SK-N-SH (cell line): ENCODE measurements around the gene MOK. TPM values are rescaled to one million over a fixed set of nuclear protein-coding genes. Genes with fewer than 3 reads are reported as not detected.

Source experiments
- CTCF ChIA-PET: fragments of 300-600, 350-600 bp; formaldehyde crosslinking; extraction: SDS; loops from one replicate; lab custom pipeline; 2021; lab: Yijun Ruan, JAX
- POLR2A ChIA-PET: fragments of 350-600 bp; sonication (Branson Sonifier 250); formaldehyde crosslinking; extraction: SDS; loops from one replicate; lab custom pipeline; 2020; ENCODE audit warnings: antibody characterized with exemption, inconsistent platforms; lab: Yijun Ruan, JAX
- DNase-seq: peaks from one replicate; pipeline ENCODE4 v3.0.0; 2012
- H2AFZ ChIP-seq: fragments of 200-600 bp; sonication (generic); 2 replicates; pipeline ENCODE4 v1.8.1; 2016; ENCODE audit warnings: antibody characterized with exemption, mild to moderate bottlenecking, low read depth
- H3F3A ChIP-seq: fragments of 200-600 bp; sonication (generic); replicated peaks from 2 replicates; pipeline ENCODE3; 2016; ENCODE audit warnings: antibody characterized with exemption, mild to moderate bottlenecking; ENCODE audit not compliant: insufficient read depth
- H3K27ac ChIP-seq, 2 experiments: fragments of 200-500 bp in 1 of 2; fragments of 200-600 bp in 1 of 2; sonication (Bioruptor generic) in 1 of 2; sonication (generic), shearing (Covaris generic) in 1 of 2; 2 replicates each; pipeline versions ENCODE4 v1.5.1 to v1.6.1; 2014 to 2016; ENCODE audit warnings: low read depth in 2 of 2, inconsistent platforms in 1 of 2, low read length in 1 of 2, mild to moderate bottlenecking in 1 of 2, mixed read lengths in 1 of 2
- H3K27me3 ChIP-seq: fragments of 200-600 bp; sonication (generic), shearing (Covaris generic); 2 replicates; pipeline ENCODE4 v1.6.1; 2016; ENCODE audit warnings: mixed run types; ENCODE audit not compliant: insufficient read depth
- H3K36me3 ChIP-seq, 2 experiments: fragments of 200-500 bp in 1 of 2; fragments of 200-600 bp in 1 of 2; sonication (Bioruptor generic) in 1 of 2; sonication (generic) in 1 of 2; replicated peaks in 1 of 2; 2 replicates each; pipeline versions ENCODE3 to v1.5.1; 2014 to 2016; ENCODE audit warnings: low read length in 1 of 2, mild to moderate bottlenecking in 1 of 2; ENCODE audit not compliant: insufficient read depth in 2 of 2, control insufficient read depth in 1 of 2
- H3K4me1 ChIP-seq, 2 experiments: fragments of 200-500 bp in 1 of 2; fragments of 200-600 bp in 1 of 2; sonication (Bioruptor generic) in 1 of 2; sonication (generic), shearing (Covaris generic) in 1 of 2; 2 replicates each; pipeline versions ENCODE4 v1.5.1 to v1.6.1; 2014 to 2016; ENCODE audit warnings: low read depth in 1 of 2, low read length in 1 of 2, mixed run types in 1 of 2; ENCODE audit not compliant: insufficient read depth in 2 of 2, control insufficient read depth in 1 of 2
- H3K4me2 ChIP-seq: fragments of 200-600 bp; sonication (generic), shearing (Covaris generic); 2 replicates; pipeline ENCODE4 v1.6.1; 2017; ENCODE audit warnings: mixed run types
- H3K4me3 ChIP-seq, 2 experiments: fragments of 200-500 bp in 1 of 2; fragments of 200-600 bp in 1 of 2; sonication (Bioruptor generic) in 1 of 2; sonication (generic), shearing (Covaris generic) in 1 of 2; 2 replicates each; pipeline versions ENCODE4 v1.5.1 to v1.8.1; 2014 to 2016; ENCODE audit warnings: low read depth in 2 of 2, inconsistent platforms in 1 of 2, low read length in 1 of 2, mild to moderate bottlenecking in 1 of 2, mixed read lengths in 1 of 2, moderate library complexity in 1 of 2
- H3K79me2 ChIP-seq: fragments of 200-600 bp; sonication (generic); 2 replicates; pipeline ENCODE4 v1.8.1; 2017; ENCODE audit warnings: mild to moderate bottlenecking; ENCODE audit not compliant: insufficient read depth
- H3K9ac ChIP-seq: fragments of 200-600 bp; sonication (generic); 2 replicates; pipeline ENCODE4 v1.6.1; 2017; ENCODE audit warnings: mixed run types
- H3K9me2 ChIP-seq: fragments of 200-600 bp; sonication (generic); 2 replicates; pipeline ENCODE4 v1.6.1; 2017; ENCODE audit warnings: mixed run types
- H3K9me3 ChIP-seq: fragments of 200-600 bp; sonication (generic); 2 replicates; pipeline ENCODE4 v1.6.1; 2017; ENCODE audit warnings: mixed run types, mild to moderate bottlenecking, moderate library complexity
- H4K20me1 ChIP-seq: fragments of 200-600 bp; sonication (generic); 2 replicates; pipeline ENCODE4 v1.6.1; 2017; ENCODE audit warnings: mild to moderate bottlenecking, mixed run types; ENCODE audit not compliant: insufficient read depth
- CHD2 ChIP-seq: fragments of 150-350 bp; IDR thresholded peaks from 2 replicates; pipeline ENCODE4 v1.6.1; 2018; ENCODE audit warnings: low read length; ENCODE audit not compliant: partially characterized antibody
- GATA2 ChIP-seq: sonication (generic); formaldehyde crosslinking; IDR thresholded peaks from 2 replicates; pipeline ENCODE4 v1.5.0; 2020; ENCODE audit warnings: mild to moderate bottlenecking, missing genetic modification reagents
- IRF3 ChIP-seq: fragments of 150-350 bp; IDR thresholded peaks from 2 replicates; pipeline ENCODE4 v1.6.1; 2016; ENCODE audit warnings: mild to moderate bottlenecking, low read depth, low read length
- MAX ChIP-seq: IDR thresholded peaks from 2 replicates; pipeline ENCODE4 v1.4.0; 2012; ENCODE audit warnings: low read depth
- MXI1 ChIP-seq: IDR thresholded peaks from 2 replicates; pipeline ENCODE4 v1.6.1; 2012; ENCODE audit warnings: mild to moderate bottlenecking, low read depth, low read length, improper control_type of control experiment
- RAD21 ChIP-seq: IDR thresholded peaks from 2 replicates; pipeline ENCODE4 v1.6.1; 2012; ENCODE audit warnings: mild to moderate bottlenecking, low read length
- RCOR1 ChIP-seq: fragments of 150-350 bp; IDR thresholded peaks from 2 replicates; pipeline ENCODE4 v1.6.1; 2017; ENCODE audit warnings: antibody characterized with exemption, low read length
- USF2 ChIP-seq: fragments of 150-350 bp; IDR thresholded peaks from 2 replicates; pipeline ENCODE4 v1.6.1; 2017; ENCODE audit warnings: antibody characterized with exemption, low read length, low read depth, borderline replicate concordance
- YY1 ChIP-seq: IDR thresholded peaks from 2 replicates; pipeline ENCODE4 v1.4.0; 2012; ENCODE audit warnings: low read depth, mild to moderate bottlenecking
- ZBTB33 ChIP-seq: IDR thresholded peaks from 2 replicates; pipeline ENCODE4 v1.4.0; 2012; ENCODE audit warnings: low read depth, borderline replicate concordance
- WGBS: methylation state at CpG from one replicate; pipeline ENCODE4 v1.1.6; 2017; ENCODE audit warnings: low lambda C conversion rate; 5-methylcytosine and 5-hydroxymethylcytosine counted together
- polyA plus RNA-seq, 3 experiments: library from polyadenylated mRNA; depleted of rRNA; stranded (reverse); fragments of >200 nt; gene quantifications; 2 replicates each; pipeline ENCODE4 v1.2.3, GENCODE V29; 2012

MOK gene
- polyA plus RNA-seq, 1 of the 3 experiments (the other 2 are of a cell fraction) = 13.3 TPM

- CTCF ChIA-PET = no interaction called here
- Histone ChIP-seq H2AFZ (no peak overlapping the region), H3K4me1 (peaks cover 0 to 33% of the 10 kb centered on the region in 2 experiments; a peak in 2 of 4 replicates), H3K9me2 (no peaks in the 10 kb centered on the region), H3K4me3 (no peak overlapping the region), H3K27ac (no peak overlapping the region), H4K20me1 (0 out of 2 replicates have a peak, but pooled peaks cover 9% of the 10 kb centered on the region), H3K36me3 (peaks cover 21 to 27% of the 10 kb centered on the region in 2 experiments), H3K9me3 (no peaks in the 10 kb centered on the region), H3K9ac (no peak overlapping the region), H3K4me2 (no peak overlapping the region), H3K27me3 (no peaks in the 10 kb centered on the region)
- POLR2A ChIA-PET = no interaction called here
- 95% methylated on average over 5 of the region's 6 CpGs for WGBS
- no peak for TF ChIP-seq MAX
- peak; percentile 86 for TF ChIP-seq MXI1
- no peak for TF ChIP-seq RAD21
- no peak for TF ChIP-seq YY1
- peak; percentile 9 for TF ChIP-seq CHD2
- TF ChIP-seq, all 33 proteins: peak for 2
- Histone ChIP-seq H3F3A (no peaks in the 10 kb centered on the region), H3K79me2 (peaks cover 35% of the 10 kb centered on the region; the same call in 1 of the 2 replicates)
- DNase-seq = peak; percentile 64
Observed at GRCh38 chr14:102203382-102203781, 101.6 kb downstream of the MOK start.

- no peak overlapping the region for H3K4me2 ChIP-seq
- H4K20me1 ChIP-seq = 0 out of 2 replicates have a peak, but pooled peaks cover 9% of the 10 kb centered on the region
- no peak overlapping the region for H3K4me3 ChIP-seq
- no peaks in the 10 kb centered on the region for H3K27me3 ChIP-seq
- CTCF ChIA-PET = no interaction called here
- no peak for DNase-seq
- peaks cover 35% of the 10 kb centered on the region; the same call in 1 of the 2 replicates for H3K79me2 ChIP-seq
- H3F3A ChIP-seq = no peaks in the 10 kb centered on the region
- no peaks in the 10 kb centered on the region for H3K9me3 ChIP-seq
- 85% methylated on average over 3 of the region's 3 CpGs for WGBS
- H3K4me1 ChIP-seq = peaks cover 0 to 33% of the 10 kb centered on the region in 2 experiments; a peak in 2 of 4 replicates
- no peak overlapping the region for H3K9ac ChIP-seq
- no peak overlapping the region for H3K27ac ChIP-seq
- peaks cover 18 to 26% of the 10 kb centered on the region in 2 experiments for H3K36me3 ChIP-seq
- TF ChIP-seq USF2 (no peak), IRF3 (no peak), YY1 (no peak), RCOR1 (no peak), ZBTB33 (no peak), GATA2 (CRISPR knock-in tag) (no peak)
- POLR2A ChIA-PET = no interaction called here
- H3K9me2 ChIP-seq = no peaks in the 10 kb centered on the region
- no peak overlapping the region for H2AFZ ChIP-seq
Observed at GRCh38 chr14:102202944-102203343, 102.0 kb downstream of the MOK start.
